HTERT RPE-1 (cell line): ENCODE data around the gene EBPL.

Experiments used
- in situ Hi-C: fragments of 300-500 bp; cut with MboI; formaldehyde crosslinking; loops from 4 replicates; pipeline ENCODE4 v1.14.3; 2020; ENCODE audit warnings: low sequenced_read_pairs

Gene EBPL

GRCh38 chr13:49676581-49677298, 14.5 kb downstream of the EBPL start:
- in situ Hi-C loops = no loop called here

GRCh38 chr13:49670828-49671227, 20.5 kb downstream of the EBPL start:
- in situ Hi-C loops = no loop called here

GRCh38 chr13:49669735-49670309, 21.5 kb downstream of the EBPL start:
- in situ Hi-C loops = no loop called here

- in situ Hi-C loops = no loop called here
These were observed 23.5 kb downstream of the EBPL start for GRCh38 chr13:49667773-49668172.

GRCh38 chr13:49664606-49665005, 26.7 kb downstream of the EBPL start:
- in situ Hi-C loops = no loop called here

GRCh38 chr13:49657241-49657641, 34.0 kb downstream of the EBPL start:
- in situ Hi-C loops = no loop called here

- in situ Hi-C loops = no loop called here
These were observed 35.4 kb downstream of the EBPL start for GRCh38 chr13:49655906-49656305.

GRCh38 chr13:49654011-49654410, 37.3 kb downstream of the EBPL start:
- in situ Hi-C loops = no loop called here

- in situ Hi-C loops = no loop called here
These were observed 37.8 kb downstream of the EBPL start for GRCh38 chr13:49653478-49653877.

- in situ Hi-C loops = no loop called here
These were observed 38.7 kb downstream of the EBPL start for GRCh38 chr13:49652355-49653305.

- in situ Hi-C loops = no loop called here
These were observed 39.5 kb downstream of the EBPL start for GRCh38 chr13:49651570-49652354.

GRCh38 chr13:49649963-49650312, 41.3 kb downstream of the EBPL start:
- in situ Hi-C loops = no loop called here

- in situ Hi-C loops = no loop called here
These were observed 41.9 kb downstream of the EBPL start for GRCh38 chr13:49649244-49649962.

GRCh38 chr13:49646688-49647087, 44.6 kb downstream of the EBPL start:
- in situ Hi-C loops = no loop called here

- in situ Hi-C loops = no loop called here
These were observed 45.8 kb downstream of the EBPL start for GRCh38 chr13:49645451-49645850.

- in situ Hi-C loops = no loop called here
These were observed 48.1 kb downstream of the EBPL start for GRCh38 chr13:49643035-49643646.

- in situ Hi-C loops = no loop called here
These were observed 49.4 kb downstream of the EBPL start for GRCh38 chr13:49641801-49642291.

- in situ Hi-C loops = no loop called here
These were observed 52.6 kb downstream of the EBPL start for GRCh38 chr13:49638744-49639072.

GRCh38 chr13:49638030-49638743, 53.1 kb downstream of the EBPL start:
- in situ Hi-C loops = no loop called here
